ENCODE measurements around the gene LPAR5. TPM values are rescaled to one million over a fixed set of nuclear protein-coding genes. Genes with fewer than 3 reads are reported as not detected.

LPAR5 gene
- total RNA-seq, 4 donors from 2014 or later: 0.82 to 4.0 (median 2.3) TPM

DNA sequence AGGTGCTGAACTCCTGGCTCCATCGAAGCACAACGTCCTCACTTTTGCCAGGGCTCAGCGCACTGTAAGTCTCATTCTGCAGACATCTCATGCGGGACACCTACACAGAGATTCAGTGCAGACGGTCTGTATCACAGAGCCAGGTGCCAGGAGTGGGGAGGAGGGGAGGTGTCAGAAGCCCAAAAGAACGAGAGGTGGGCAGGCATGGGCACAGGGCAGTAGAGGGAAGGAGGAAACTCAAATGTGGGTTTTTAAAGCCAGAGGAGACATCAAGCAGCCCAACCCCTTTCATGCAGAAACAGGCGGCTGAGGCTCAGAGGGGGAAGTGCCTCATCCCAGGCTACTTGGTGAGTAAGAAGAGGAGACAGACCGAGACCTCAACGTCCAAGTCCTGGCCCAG, 2.5 kb upstream of the LPAR5 start:
- TF ChIP-seq CTCF (IDR thresholded peaks at IDR 0.05; ENCODE audit: low read depth): no peak

DNA sequence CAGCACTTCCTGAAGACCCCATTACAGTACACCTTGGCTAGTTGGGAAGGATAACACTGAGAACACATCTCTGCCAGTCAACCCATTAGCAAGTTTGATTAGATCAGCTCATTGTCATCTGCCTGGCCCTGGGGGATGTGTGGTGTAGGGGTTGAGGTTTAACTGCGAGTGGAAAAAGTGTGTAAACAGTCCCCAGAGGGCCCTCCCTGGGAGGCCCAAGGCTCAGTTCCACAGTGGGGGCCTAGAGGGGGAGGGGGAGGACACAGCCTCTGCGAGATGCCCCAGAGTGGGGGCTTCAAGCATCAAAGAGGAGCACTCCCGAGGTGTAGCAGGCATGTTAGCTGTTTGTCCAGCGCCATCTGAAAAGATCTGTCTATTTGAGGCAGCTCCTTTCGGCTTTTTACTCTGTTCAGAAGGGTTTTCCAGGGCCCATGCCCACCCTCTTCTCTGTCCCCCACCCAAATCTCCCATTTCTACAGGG, 344 bp downstream of the LPAR5 start:
- no peak for TF ChIP-seq CTCF (IDR thresholded peaks at IDR 0.05; ENCODE audit: low read depth)

- no peak for TF ChIP-seq CTCF (IDR thresholded peaks at IDR 0.05; ENCODE audit: low read depth)
Measured at GRCh38 chr12:6632026-6632983, 3.5 kb downstream of the LPAR5 start.

- no peak for TF ChIP-seq CTCF (IDR thresholded peaks at IDR 0.05; ENCODE audit: low read depth)
Measured at GRCh38 chr12:6631549-6631961, 4.2 kb downstream of the LPAR5 start.

DNA sequence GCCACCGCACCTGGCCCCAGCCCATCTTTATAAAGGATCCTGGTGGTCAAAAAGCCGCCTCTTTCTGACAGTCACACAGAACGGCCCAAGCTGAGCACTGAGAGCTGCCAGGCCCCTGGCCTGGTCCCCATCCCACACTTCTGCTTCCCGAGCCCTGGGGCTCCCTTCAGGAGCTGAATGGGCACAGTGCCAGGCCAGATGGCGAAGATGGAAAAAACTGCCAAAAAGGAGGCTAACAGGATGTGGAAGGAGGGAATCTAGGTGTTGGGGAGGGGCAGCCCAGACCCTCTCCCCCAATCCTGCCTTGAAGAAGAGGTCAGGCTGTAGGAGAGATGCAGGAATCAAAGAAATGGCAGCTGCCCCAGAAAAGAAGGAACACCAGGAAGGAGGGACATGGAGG, 5.0 kb downstream of the LPAR5 start:
- no peak for TF ChIP-seq CTCF (IDR thresholded peaks at IDR 0.05; ENCODE audit: low read depth)

- no peak for TF ChIP-seq CTCF (IDR thresholded peaks at IDR 0.05; ENCODE audit: low read depth)
Measured at GRCh38 chr12:6627616-6628015, 8.1 kb downstream of the LPAR5 start.

DNA sequence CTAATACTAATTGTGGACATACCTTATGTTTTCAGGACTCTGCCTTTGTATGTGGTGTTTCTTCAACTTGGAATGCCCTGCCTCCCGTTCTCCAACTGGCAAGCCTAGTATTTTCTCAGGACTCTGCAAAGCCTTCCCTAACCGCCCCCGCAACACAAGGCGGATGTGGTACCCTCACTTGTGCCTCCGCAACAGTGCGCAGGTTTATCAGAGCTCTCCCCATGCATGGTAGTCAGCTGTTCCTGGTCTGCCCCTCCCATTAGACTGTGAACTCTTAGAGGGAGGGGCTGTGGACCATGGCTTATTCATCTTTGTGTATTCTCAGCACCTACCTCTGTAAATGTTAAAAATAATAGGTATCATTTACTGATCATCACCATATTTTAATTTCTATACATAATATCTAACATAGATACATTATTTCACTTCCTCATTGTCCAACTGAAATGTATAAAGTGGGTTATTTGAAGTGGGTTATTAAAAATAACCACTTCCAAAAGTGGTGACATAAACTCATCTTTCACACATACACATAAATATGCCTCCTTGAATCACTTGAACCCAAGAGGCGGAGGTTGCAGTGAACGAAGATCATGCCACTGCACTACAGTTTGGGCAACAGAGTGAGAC, 9.0 kb downstream of the LPAR5 start:
- no peak for TF ChIP-seq CTCF (IDR thresholded peaks at IDR 0.05; ENCODE audit: low read depth)

All from subcutaneous adipose tissue (tissue), 4 donors.